SH-SY5Y (cell line): Measurements from ENCODE around the gene PMS2.
"Not testable (repeated sequence)": the region's sequence is repeated elsewhere in the genome, so short reads cannot be mapped to it uniquely, and the experiment has no call there.

Source experiments
- GATA2 ChIP-seq: IDR thresholded peaks from 2 replicates; pipeline ENCODE4 v1.6.1; 2011; ENCODE audit warnings: mild to moderate bottlenecking, low read depth, low read length
- GATA3 ChIP-seq: IDR thresholded peaks from 2 replicates; pipeline ENCODE4 v1.6.1; 2011; ENCODE audit warnings: low read depth, mild to moderate bottlenecking, low read length, moderate library complexity

GRCh38 chr7:5970347-5970911 lies 38.4 kb downstream of the PMS2 start, which contains the start of gene RSPH10B:
- TF ChIP-seq GATA2, GATA3: not testable (repeated sequence)
